GM12865 (cell line): ENCODE results near the gene SESN2.

Experiments used
- DNase-seq: peaks from one replicate; pipeline ENCODE4 v3.0.0; 2010; ENCODE audit warnings: low read depth
- H3K4me3 ChIP-seq: 2 replicates; pipeline ENCODE4 v1.5.1; 2011; ENCODE audit warnings: mild to moderate bottlenecking, low read depth, low read length, control low read depth
- CTCF ChIP-seq: IDR thresholded peaks from 2 replicates; pipeline ENCODE4 v1.5.1; 2011; ENCODE audit warnings: low read length, control low read depth, low read depth, inconsistent platforms; ENCODE audit not compliant: insufficient read depth; ENCODE audit errors: missing control alignments

Gene SESN2

GRCh38 chr1:28243685-28244311, 15.5 kb upstream of the SESN2 start:
- TF ChIP-seq CTCF: no peak
- H3K4me3 ChIP-seq: no peak overlapping the region
- no peak for DNase-seq

- peak overlapping the region; percentile 85 for H3K4me3 ChIP-seq
- TF ChIP-seq CTCF: no peak
- peak; percentile 90 for DNase-seq
Measured at GRCh38 chr1:28244549-28245251, 14.6 kb upstream of the SESN2 start.

DNA sequence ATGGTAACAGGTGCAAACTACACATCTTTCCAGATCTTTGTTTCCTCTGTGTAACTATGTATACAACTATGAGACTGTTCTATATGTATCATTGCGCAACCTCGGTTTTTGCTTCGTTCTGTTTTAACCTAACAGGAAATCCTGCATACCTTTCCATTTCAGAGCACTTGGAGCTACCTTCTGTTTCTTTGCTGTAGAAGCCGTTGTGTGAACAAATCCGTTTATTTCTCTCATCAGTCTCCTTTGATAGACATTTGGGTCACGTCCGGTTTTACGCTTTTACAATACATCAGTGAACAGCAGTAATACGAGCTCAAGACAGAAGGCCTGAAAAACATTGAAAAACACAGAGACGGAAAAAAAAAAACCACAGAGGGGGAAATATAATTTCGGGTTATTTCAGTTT, 12.9 kb upstream of the SESN2 start:
- H3K4me3 ChIP-seq: peak overlapping the region; percentile 85
- peak; percentile 87 for DNase-seq
- no peak for TF ChIP-seq CTCF

GRCh38 chr1:28247612-28248272, 11.6 kb upstream of the SESN2 start:
- H3K4me3 ChIP-seq: peak overlapping the region; percentile 54
- TF ChIP-seq CTCF: no peak
- no peak for DNase-seq

DNA sequence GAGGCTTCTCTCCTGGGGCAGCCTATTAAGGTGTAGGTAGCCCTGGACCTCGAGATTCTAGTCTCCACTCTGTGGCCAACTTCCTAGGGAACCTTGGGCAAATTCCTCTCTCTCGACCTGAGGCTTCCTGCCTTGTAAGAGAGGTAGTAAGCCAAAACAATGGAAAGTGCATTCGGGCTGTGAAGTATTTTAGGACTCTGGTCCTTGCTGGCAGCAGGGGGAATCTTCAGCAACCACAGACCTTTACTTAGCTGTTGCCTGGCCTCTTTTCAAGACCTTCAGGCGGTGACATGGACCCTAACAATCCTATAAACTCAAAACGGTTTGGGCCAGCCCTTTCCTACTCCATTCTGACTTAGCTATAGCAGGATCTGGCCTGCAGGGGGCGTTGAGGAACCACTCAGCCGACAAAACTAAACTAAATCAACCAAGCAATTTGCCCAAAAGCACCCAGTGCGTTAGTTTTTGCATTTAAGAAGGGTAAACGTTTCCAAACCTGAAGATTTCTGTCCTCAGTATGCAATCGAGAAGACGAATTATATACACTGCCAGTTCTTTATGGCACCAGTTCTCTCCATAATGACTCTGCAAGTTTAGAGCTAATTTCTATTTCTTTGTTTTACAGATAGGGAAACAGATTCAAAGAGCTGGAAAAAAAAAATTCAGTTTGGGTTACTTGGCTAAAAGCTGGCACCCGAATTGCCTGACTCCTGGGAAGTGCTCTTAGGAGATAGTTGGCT, 10.9 kb upstream of the SESN2 start:
- H3K4me3 ChIP-seq: peak overlapping the region; percentile 17
- DNase-seq: peak; percentile 88
- peak; percentile 94 for TF ChIP-seq CTCF

DNA sequence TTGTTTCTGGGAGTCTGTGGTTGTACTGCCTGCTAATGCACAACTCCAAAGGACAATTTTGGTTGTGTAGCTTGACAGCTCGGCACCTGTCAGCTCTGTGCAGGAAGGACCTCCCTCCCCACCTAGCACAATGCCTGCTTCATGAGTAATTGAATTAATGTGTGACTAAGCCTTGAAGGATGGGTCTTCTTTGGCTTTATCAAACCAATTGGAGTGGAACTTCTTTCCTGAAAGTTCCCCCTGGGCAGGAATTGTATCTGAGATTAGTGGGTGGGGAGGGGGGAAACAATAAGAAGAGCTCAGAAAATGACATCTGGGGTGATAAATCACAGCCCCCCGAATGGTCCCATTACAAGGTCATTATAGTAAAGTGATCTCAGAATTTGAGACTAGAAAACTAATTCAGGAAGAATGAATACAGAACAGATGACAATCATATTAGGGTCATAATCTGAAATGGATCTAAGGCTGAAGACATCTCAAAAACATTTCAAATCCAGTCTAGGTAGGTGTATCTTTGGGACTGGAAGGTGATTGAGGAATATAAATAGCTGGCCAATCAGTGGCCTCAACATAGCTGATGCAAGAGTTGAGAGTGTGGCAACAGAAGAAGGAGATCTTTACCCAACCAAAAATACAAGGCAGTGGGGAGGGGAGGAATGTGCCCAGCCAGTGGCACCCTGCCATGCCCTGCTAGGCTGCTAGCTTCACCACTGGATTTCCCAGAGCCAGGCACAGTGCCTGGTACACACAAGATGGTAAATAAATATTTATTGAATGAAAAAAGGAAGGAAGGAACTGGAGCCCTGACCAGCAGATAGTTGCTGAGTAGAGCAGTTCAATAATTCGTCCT, 10.1 kb upstream of the SESN2 start:
- no peak for TF ChIP-seq CTCF
- H3K4me3 ChIP-seq: peak overlapping the region; percentile 17
- peak; percentile 67 for DNase-seq
